Activated CD4-positive, alpha-beta T cell treated with anti-CD3 and anti-CD28 coated beads for 36 hours (primary cell): ENCODE data around the gene POFUT2. TPM values are rescaled to one million over a fixed set of nuclear protein-coding genes. Genes with fewer than 3 reads are reported as not detected.

Experiments used
- ATAC-seq: fragments of 200-7000 bp; cut with Tn5 transposase; one replicate; pipeline ENCODE4 v1.10.0; 2021; ENCODE audit warnings: mild to moderate bottlenecking, moderate library complexity
- CTCF ChIA-PET: fragments of 350-600 bp; sonication (Branson Sonifier 250); formaldehyde crosslinking; loops from one replicate; lab custom pipeline; 2021; ENCODE audit warnings: antibody characterized with exemption; lab: Charles Lee
- POLR2A ChIA-PET: fragments of 350-600 bp; sonication (Branson Sonifier 250); formaldehyde crosslinking; loops from one replicate; lab custom pipeline; 2021; ENCODE audit warnings: antibody characterized with exemption, inconsistent platforms; lab: Charles Lee
- DNase-seq: peaks from one replicate; pipeline ENCODE4 v3.0.0-alpha.2; 2020
- H3K27ac Mint-ChIP-seq: one replicate; pipeline ENCODE4 v1.8.0; 2021; ENCODE audit warnings: mixed read lengths
- H3K27me3 Mint-ChIP-seq: one replicate; pipeline ENCODE4 v1.8.0; 2021; ENCODE audit warnings: mixed read lengths
- H3K36me3 Mint-ChIP-seq: one replicate; pipeline ENCODE4 v1.8.0; 2021; ENCODE audit warnings: low read depth, mixed read lengths
- H3K4me1 Mint-ChIP-seq: one replicate; pipeline ENCODE4 v1.8.0; 2021; ENCODE audit warnings: mixed read lengths
- H3K4me3 Mint-ChIP-seq: one replicate; pipeline ENCODE4 v1.8.0; 2021; ENCODE audit warnings: mild to moderate bottlenecking, moderate library complexity, mixed read lengths
- H3K9me3 Mint-ChIP-seq: one replicate; pipeline ENCODE4 v1.8.0; 2021; ENCODE audit warnings: low read depth, mixed read lengths
- intact Hi-C, 2 experiments: fragments of 100-400 bp; cut with DNase I in 1 of 2; cut with micrococcal nuclease in 1 of 2; formaldehyde crosslinking; loops; one replicate each; pipeline versions ENCODE4 v1.14.2 to v1.15.1; 2022 to 2024; cut with DNase I, micrococcal nuclease
- total RNA-seq, 2 experiments: library from RNA; stranded (reverse); gene quantifications; one replicate each; pipeline ENCODE4 v1.2.3, GENCODE V29; 2021

POFUT2 gene
- total RNA-seq, 2 experiments from 2014 or later, result 14.7 to 14.9 TPM

DNA sequence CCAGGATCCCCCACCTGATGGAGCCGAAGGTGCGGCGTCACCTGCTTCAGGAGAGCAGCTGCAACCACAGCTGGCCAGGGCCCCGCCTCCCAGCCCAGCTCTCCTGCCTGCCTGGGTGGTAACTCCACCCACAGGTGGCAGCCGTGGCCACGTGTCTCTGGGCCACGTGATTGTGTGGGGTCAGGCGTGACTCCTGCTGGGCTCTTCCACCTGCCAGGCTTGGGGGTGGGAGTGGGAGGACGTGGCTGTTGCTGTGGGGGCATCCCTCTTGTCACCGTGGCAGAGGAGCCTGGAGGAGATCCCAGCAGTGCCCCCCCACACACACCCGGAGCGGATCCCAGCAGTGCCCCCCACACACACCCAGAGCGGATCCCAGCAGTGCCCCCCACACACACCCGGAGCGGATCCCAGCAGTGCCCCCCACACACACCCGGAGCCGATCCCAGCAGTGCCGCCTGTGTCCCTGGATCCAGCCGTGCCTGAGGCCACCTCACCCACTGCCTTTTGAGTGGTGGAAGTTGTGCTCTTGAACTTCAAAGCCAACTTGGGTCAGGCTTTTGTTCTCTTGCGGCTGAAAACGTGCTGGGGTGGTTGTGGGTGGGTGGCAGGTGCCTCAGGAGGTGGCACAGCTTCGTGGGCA is 32.2 kb downstream of the POFUT2 start:
- DNase-seq (peak; percentile 28), ATAC-seq (no peak)
- no peak overlapping the region for H3K27ac Mint-ChIP-seq
- H3K36me3 Mint-ChIP-seq, result no peaks in the 10 kb centered on the region
- H3K4me1 Mint-ChIP-seq, result no peaks in the 10 kb centered on the region
- peaks cover 6% of the 10 kb centered on the region for H3K27me3 Mint-ChIP-seq
- H3K9me3 Mint-ChIP-seq, result no peaks in the 10 kb centered on the region
- intact Hi-C loops, result no loop called here
- CTCF ChIA-PET, result no interaction called here
- POLR2A ChIA-PET, result no interaction called here
- H3K4me3 Mint-ChIP-seq, result no peak overlapping the region

DNA sequence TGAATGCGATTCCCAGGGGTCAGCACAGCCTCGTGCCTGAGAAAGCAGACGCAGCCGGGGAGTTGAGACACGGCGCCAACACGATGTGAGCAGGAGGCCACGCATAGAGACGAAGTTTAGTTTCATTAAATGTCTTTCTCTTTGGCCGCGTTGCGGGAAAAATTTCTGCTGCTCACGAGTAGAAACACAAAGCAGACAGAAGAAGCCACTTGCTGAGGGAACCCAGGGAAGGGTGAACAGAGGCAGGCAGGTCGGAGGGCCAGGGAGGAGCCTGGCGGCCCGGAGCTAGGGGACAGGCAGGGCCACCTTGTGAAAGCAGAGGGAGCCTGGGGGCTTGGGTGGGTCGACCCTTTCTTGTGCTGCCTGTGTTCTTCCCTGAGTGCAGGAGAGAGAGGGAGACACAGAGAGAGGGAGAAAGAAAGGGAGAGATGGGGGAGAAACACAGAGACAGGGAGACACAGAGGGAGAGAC is 33.2 kb downstream of the POFUT2 start:
- DNase-seq, result no peak
- ChIA-PET CTCF (no interaction called here), POLR2A (no interaction called here)
- no peaks in the 10 kb centered on the region for H3K4me1 Mint-ChIP-seq
- H3K27me3 Mint-ChIP-seq, result peaks cover 6% of the 10 kb centered on the region
- H3K9me3 Mint-ChIP-seq, result no peaks in the 10 kb centered on the region
- no peak overlapping the region for H3K27ac Mint-ChIP-seq
- no peak for ATAC-seq
- no peak overlapping the region for H3K4me3 Mint-ChIP-seq
- intact Hi-C loops, result no loop called here
- no peaks in the 10 kb centered on the region for H3K36me3 Mint-ChIP-seq

DNA sequence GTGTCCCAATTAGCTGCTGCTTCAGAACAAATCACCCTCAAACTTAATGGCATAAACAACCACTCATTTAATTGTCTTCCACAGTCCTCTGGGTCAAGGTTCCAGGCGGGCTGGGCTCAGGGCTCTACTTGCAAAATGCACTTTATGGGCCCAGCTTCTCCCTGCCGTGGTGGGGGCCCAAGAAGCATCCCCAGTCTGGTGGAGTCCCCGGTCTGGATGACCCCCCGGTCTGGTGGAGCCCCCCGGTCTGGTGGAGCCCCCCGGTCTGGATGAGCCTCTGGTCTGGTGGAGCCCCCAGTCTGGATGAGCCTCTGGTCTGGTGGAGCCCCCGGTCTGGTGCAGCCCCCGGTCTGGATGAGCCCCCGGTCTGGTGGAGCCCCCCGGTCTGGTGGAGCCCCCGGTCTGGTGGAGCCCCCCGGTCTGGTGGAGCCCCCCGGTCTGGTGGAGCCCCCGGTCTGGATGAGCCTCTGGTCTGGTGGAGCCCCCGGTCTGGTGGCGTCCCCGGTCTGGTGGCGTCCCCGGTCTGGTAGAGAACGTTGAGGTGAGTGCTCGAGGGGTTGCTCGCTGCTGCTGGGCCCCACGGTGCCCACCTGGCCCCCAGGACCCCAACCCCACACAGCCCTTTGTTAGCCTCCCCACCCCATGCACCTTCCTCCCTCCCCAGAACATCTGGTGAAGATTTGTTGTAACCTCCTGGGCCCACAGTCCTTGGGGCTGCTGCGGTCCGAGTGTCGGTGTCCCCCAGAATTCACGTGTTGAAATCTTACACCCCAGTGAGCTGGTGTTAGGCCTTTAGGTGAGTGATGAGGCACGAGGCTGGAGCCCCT is 33.8 kb downstream of the POFUT2 start:
- ATAC-seq, result no peak
- Mint-ChIP-seq H3K4me1 (no peaks in the 10 kb centered on the region), H3K9me3 (no peaks in the 10 kb centered on the region), H3K27ac (no peak overlapping the region), H3K27me3 (peaks cover 6% of the 10 kb centered on the region), H3K36me3 (no peaks in the 10 kb centered on the region), H3K4me3 (no peak overlapping the region)
- DNase-seq, result no peak
- POLR2A ChIA-PET, result no interaction called here
- intact Hi-C loops, result no loop called here
- CTCF ChIA-PET, result no interaction called here

DNA sequence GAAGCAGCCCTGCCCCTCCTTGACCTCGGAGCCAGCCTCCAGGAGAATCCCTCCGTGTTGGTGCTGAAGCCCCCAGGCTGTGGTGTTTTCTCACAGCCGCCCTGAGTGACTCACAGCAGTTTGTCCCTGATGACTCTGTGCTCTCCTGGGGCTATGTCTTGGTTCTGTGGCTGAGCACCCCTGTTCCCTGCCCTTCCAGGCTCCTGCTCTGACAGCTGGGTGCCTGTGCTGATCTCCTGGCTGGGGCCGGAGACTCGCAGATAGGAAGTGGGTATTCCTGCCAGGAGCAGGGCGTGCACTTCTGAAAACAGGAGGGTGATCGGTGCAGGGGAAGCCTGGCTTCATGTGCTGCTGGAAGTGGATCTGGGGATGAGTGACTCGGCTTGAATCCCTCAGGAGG is 34.5 kb downstream of the POFUT2 start:
- ATAC-seq (no peak), DNase-seq (no peak)
- Mint-ChIP-seq H3K9me3 (no peaks in the 10 kb centered on the region), H3K27ac (no peak overlapping the region), H3K36me3 (no peaks in the 10 kb centered on the region), H3K4me3 (no peak overlapping the region), H3K27me3 (peaks cover 6% of the 10 kb centered on the region), H3K4me1 (no peaks in the 10 kb centered on the region)
- intact Hi-C loops, result no loop called here
- CTCF ChIA-PET, result no interaction called here
- POLR2A ChIA-PET, result no interaction called here

DNA sequence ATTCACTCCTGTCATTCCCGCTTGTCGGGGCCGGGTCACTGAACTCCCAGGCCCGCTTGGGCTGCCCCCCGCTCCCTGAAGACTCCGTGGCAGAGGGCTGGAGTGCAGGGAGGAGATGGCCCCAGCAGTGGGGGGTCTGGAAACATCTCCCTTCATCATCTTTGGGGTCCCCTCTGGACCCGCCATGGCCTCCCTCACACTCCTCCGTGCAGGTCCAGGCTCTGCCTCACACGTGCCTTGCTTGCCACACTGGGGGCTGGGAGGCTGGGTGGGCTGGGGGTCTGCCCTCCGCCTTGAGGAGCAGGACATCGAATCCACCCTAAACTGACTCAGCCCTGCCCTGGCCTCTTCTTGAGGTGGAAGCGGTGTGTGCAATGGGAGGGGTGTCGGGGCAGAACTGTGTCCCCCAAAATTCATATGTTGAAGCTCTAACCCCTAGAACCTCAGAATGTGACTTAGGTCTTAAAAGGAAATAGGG is 35.2 kb downstream of the POFUT2 start:
- CTCF ChIA-PET, result no interaction called here
- POLR2A ChIA-PET, result no interaction called here
- intact Hi-C loops, result no loop called here
- H3K36me3 Mint-ChIP-seq, result no peaks in the 10 kb centered on the region
- H3K27me3 Mint-ChIP-seq, result peaks cover 6% of the 10 kb centered on the region
- no peaks in the 10 kb centered on the region for H3K9me3 Mint-ChIP-seq
- no peaks in the 10 kb centered on the region for H3K4me1 Mint-ChIP-seq
- ATAC-seq (no peak), DNase-seq (no peak)
- no peak overlapping the region for H3K4me3 Mint-ChIP-seq
- H3K27ac Mint-ChIP-seq, result no peak overlapping the region

DNA sequence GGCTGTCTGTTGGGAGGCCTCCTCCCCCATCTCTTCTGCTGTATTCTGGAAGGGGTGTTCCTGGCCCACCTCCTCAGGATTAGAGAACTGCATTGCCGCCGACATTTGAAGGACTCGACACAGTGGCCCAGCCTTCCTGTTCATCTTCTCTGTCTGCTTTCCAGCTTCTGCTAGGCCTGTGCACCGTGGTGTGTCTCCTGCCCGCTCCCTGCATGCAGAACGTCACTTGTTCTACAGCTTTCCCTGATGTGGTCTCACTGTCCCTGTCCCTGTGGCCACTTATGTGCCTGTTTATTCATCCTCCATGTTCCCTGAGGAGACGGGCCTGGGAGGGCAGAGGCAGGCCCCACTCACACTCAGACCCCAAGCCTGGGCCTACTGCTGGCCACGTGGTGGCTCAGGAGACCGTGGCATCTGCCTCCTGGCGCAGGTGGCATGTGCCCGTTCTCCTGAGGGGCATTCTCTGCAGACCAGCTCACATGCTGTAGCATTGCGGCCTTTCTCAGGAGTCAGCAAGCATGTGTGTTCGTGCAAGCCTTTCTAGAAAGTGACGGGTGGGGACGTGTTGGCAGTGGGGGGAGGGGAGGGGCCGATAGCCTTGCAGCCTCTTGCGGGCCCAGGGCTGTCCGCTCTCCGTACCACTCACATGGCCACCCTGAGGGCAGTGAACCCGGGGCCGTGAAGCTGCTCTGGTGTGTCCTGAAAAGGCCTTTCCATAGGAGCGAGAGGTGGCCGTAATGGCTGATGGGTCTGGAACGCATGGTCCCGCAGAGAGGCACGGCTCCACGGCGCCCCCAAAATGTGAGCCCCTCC is 35.9 kb downstream of the POFUT2 start:
- Mint-ChIP-seq H3K27me3 (peaks cover 8% of the 10 kb centered on the region), H3K9me3 (no peaks in the 10 kb centered on the region), H3K36me3 (no peaks in the 10 kb centered on the region), H3K27ac (no peak overlapping the region), H3K4me3 (no peak overlapping the region), H3K4me1 (no peaks in the 10 kb centered on the region)
- CTCF ChIA-PET, result interaction anchor here (0.6 kb wide), 1 partner anchor 8 kb away, joined by 3 read pairs; no protein-coding TSS in a partner anchor
- POLR2A ChIA-PET, result no interaction called here
- ATAC-seq (no peak), DNase-seq (no peak)
- intact Hi-C loops, result no loop called here

DNA sequence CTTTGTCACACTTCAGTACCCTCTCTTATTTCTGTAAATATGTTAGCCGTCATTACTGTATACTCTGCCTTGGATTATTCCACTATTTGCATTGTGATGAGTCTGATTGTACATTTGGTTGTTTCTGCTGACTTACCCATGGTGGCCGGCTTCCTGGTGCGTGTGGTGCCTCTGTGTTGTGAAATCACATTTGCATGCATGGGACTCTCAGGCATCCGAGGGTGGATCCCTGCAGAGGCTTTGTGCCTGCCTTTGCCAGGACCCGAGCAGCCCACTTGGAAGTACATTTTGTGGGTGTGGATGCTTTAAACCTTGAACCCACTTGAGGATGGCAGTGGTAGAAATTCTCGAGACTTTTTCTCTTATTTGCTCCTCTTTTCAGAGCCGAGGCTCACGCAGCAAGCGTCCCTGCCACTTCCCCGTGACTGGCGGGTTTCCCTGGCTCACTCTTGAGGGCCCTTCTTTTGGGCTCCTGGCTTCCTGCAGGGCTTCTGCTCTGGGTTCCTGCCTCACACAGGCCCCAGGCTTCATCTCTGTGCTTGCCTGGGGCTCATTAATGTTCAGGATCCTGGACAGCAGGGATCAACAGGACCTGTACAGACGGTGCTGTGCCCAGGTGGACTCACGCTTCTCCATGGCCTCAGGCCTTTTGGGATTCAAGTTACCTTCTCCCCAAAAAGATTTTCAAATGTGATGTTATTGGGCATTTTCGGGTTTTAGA is 36.6 kb downstream of the POFUT2 start:
- Mint-ChIP-seq H3K4me1 (no peaks in the 10 kb centered on the region), H3K36me3 (no peaks in the 10 kb centered on the region), H3K4me3 (no peak overlapping the region), H3K9me3 (no peaks in the 10 kb centered on the region), H3K27me3 (peaks cover 8% of the 10 kb centered on the region), H3K27ac (no peak overlapping the region)
- ChIA-PET POLR2A (no interaction called here), CTCF (interaction anchor here (0.6 kb wide), 1 partner anchor 8 kb away, joined by 3 read pairs; no protein-coding TSS in a partner anchor)
- DNase-seq (no peak), ATAC-seq (no peak)
- intact Hi-C loops, result no loop called here

DNA sequence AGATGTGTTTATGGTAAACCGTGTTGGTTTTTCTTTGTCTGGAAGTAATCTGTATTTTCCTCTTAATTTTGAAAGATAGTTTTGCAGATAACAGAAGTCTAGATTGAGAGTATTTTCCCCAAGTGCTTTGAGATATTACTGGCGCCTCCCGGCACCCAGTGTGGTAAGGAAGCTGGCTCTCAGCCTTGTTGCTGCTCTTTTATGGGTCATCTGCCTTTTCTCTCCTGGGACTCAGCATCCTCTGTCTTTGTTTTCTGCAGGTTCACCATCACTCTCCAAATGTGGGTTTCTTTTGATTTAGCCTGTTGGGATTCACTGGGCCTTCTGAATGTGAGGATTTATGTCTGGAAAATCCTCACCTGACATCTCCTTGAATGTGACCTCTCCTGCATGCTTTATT is 37.4 kb downstream of the POFUT2 start:
- ATAC-seq (no peak), DNase-seq (no peak)
- ChIA-PET POLR2A (no interaction called here), CTCF (no interaction called here)
- Mint-ChIP-seq H3K9me3 (no peaks in the 10 kb centered on the region), H3K4me3 (no peak overlapping the region), H3K27me3 (peaks cover 8% of the 10 kb centered on the region), H3K4me1 (no peaks in the 10 kb centered on the region), H3K27ac (no peak overlapping the region), H3K36me3 (no peaks in the 10 kb centered on the region)
- intact Hi-C loops, result no loop called here

DNA sequence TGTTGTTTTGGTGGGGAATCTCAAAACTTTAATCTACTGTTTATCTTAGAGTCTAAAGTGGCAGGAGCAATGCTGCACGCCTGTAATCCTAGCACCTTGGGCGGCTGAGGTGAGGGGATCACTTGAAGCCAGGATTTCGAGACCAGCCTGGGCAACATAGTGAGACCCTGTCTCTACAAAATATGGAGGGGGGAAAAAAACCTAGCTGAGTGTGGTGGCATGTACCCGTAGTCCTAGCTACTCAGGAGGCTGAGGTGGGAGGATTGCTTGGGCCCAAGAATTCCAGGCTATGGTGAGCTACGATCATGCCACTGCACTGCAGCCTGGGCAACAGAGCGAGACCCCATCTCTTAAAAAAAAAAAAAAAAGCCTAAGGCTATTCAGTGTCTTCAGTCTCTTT is 38.1 kb downstream of the POFUT2 start:
- intact Hi-C loops, result no loop called here
- ATAC-seq (no peak), DNase-seq (no peak)
- peaks cover 2% of the 10 kb centered on the region for H3K27me3 Mint-ChIP-seq
- H3K9me3 Mint-ChIP-seq, result no peaks in the 10 kb centered on the region
- no peaks in the 10 kb centered on the region for H3K4me1 Mint-ChIP-seq
- H3K36me3 Mint-ChIP-seq, result no peaks in the 10 kb centered on the region
- CTCF ChIA-PET, result no interaction called here
- POLR2A ChIA-PET, result no interaction called here
- no peak overlapping the region for H3K27ac Mint-ChIP-seq
- no peak overlapping the region for H3K4me3 Mint-ChIP-seq

DNA sequence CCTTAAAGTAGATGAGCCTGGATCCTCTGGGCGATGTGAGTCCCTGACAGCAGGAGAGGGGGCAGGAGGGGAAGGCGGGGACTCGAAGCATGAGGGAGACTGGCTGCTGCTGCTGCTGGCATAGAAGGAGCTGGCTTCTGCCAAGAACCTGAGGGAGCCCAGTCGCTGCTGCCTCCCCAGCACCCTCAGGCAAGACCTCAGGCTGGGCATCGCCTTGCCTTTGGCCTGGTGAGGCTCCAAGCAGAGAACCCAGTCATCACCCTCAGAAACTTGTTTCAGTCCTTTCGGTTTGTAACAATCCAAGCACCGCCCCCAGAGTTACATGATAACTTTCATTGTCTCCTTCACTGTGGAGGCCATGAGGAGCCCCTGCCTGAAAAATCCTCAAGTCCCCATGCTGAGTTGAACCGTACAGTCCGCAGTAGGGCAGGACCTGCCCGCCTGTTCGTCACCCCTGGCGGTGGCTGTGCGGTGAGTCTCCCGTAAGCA is 38.8 kb downstream of the POFUT2 start:
- DNase-seq, result no peak
- Mint-ChIP-seq H3K9me3 (peaks cover 7% of the 10 kb centered on the region), H3K4me3 (no peak overlapping the region), H3K4me1 (no peaks in the 10 kb centered on the region), H3K27me3 (peaks cover 2% of the 10 kb centered on the region), H3K36me3 (peaks cover 4% of the 10 kb centered on the region), H3K27ac (no peak overlapping the region)
- CTCF ChIA-PET, result no interaction called here
- POLR2A ChIA-PET, result no interaction called here
- intact Hi-C loops, result no loop called here
- no peak for ATAC-seq

DNA sequence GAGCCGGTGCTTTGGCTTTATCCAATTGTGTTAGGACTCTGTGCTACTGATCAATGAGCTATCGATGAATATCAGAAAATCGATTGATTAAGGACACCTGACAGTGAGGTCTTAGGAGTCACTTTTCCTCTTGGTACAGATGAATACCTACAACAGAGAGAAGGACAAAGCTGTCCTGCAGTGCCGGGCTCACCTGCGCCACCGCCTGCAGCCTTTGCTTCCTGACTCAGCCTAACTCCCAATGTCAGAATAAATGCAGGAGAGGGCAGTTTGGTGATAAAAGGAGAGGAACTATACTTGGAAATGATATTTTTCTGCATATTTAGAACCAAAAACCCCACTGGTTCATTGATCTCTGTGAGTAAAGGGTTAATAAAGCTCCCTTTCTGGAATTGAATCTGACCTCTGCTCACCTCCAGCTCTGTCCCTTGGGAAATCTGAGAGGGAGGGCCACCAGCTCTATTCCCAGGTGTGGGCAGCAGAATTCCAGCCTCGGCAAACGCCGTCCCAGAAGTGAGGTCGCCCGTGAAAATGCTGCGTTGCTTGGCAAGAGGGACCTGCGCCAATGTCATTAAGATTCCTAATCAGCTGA is 39.3 kb downstream of the POFUT2 start:
- ATAC-seq (no peak), DNase-seq (no peak)
- intact Hi-C loops, result no loop called here
- Mint-ChIP-seq H3K4me1 (no peaks in the 10 kb centered on the region), H3K36me3 (peaks cover 9% of the 10 kb centered on the region), H3K27ac (no peak overlapping the region), H3K4me3 (no peak overlapping the region), H3K9me3 (peaks cover 11% of the 10 kb centered on the region), H3K27me3 (peaks cover 2% of the 10 kb centered on the region)
- POLR2A ChIA-PET, result no interaction called here
- CTCF ChIA-PET, result no interaction called here
